Gastroesophageal sphincter (tissue), 3 donors: ENCODE results near the gene ZFHX3.

Experiments
- CTCF ChIP-seq, 4 experiments: fragments of 200-600 bp in 2 of 4; fragments of 450-650 bp in 2 of 4; sonication (generic) in 1 of 4; IDR thresholded peaks; one replicate each; pipeline ENCODE4 v1.5.1; 2017 to 2019; ENCODE audit warnings: antibody characterized with exemption in 4 of 4, mild to moderate bottlenecking in 2 of 4, moderate library complexity in 2 of 4
- POLR2AphosphoS5 ChIP-seq: sonication (generic); formaldehyde crosslinking; IDR thresholded peaks from one replicate; pipeline ENCODE4 v1.6.1; 2017; ENCODE audit warnings: antibody characterized with exemption

GRCh38 chr16:73026754-73027684, 20.9 kb downstream of the ZFHX3 start:
- TF ChIP-seq CTCF (IDR thresholded peaks at IDR 0.05) (no peak), POLR2AphosphoS5 (no peak)
